Liver (tissue), 3 donors: ENCODE measurements around the gene DMD.

ENCODE experiments used
- ATF3 ChIP-seq: IDR thresholded peaks from 2 replicates; pipeline ENCODE4 v1.6.1; 2016; ENCODE audit warnings: antibody characterized with exemption
- CTCF ChIP-seq: fragments of 150-350 bp; IDR thresholded peaks from 2 replicates; pipeline ENCODE4 v1.5.1; 2017; ENCODE audit warnings: improper control_type of control experiment, low read depth, low read length; ENCODE audit not compliant: missing input control
- GABPA ChIP-seq, 2 donors: IDR thresholded peaks in 1 of 2; conservative IDR thresholded peaks in 1 of 2; 2 replicates each; pipeline ENCODE4 v1.6.1; 2016; ENCODE audit warnings: antibody characterized with exemption in 2 of 2, mild to moderate bottlenecking in 1 of 2, moderate library complexity in 1 of 2
- HNF4A ChIP-seq, 2 donors: conservative IDR thresholded peaks; 2 replicates each; pipeline ENCODE4 v1.6.1; 2016; ENCODE audit warnings: antibody characterized with exemption in 2 of 2, mild to moderate bottlenecking in 2 of 2
- JUND ChIP-seq, 2 donors: IDR thresholded peaks; 2 replicates each; pipeline ENCODE4 v1.6.1; 2016; ENCODE audit warnings: antibody characterized with exemption in 2 of 2
- MAX ChIP-seq: IDR thresholded peaks from 2 replicates; pipeline ENCODE4 v1.6.1; 2016; ENCODE audit warnings: antibody characterized with exemption
- NR2F2 ChIP-seq: IDR thresholded peaks from 2 replicates; pipeline ENCODE4 v1.6.1; 2016; ENCODE audit warnings: antibody characterized with exemption
- RAD21 ChIP-seq, 2 donors: IDR thresholded peaks; 2 replicates each; pipeline ENCODE4 v1.6.1; 2016; ENCODE audit warnings: antibody characterized with exemption in 2 of 2, mild to moderate bottlenecking in 2 of 2
- REST ChIP-seq: IDR thresholded peaks from 2 replicates; pipeline ENCODE4 v1.6.1; 2016; ENCODE audit warnings: antibody characterized with exemption, mild to moderate bottlenecking
- SP1 ChIP-seq: IDR thresholded peaks from 2 replicates; pipeline ENCODE4 v1.6.1; 2018; ENCODE audit warnings: antibody characterized with exemption, mild to moderate bottlenecking
- TAF1 ChIP-seq: conservative IDR thresholded peaks from 2 replicates; pipeline ENCODE4 v1.6.1; 2016; ENCODE audit warnings: antibody characterized with exemption, mild to moderate bottlenecking
- YY1 ChIP-seq: IDR thresholded peaks from 2 replicates; pipeline ENCODE4 v1.6.1; 2016; ENCODE audit warnings: antibody characterized with exemption, mild to moderate bottlenecking
- donor health status: healthy.
- donor health status: healthy.

- TF ChIP-seq NR2F2 = no peak
- TF ChIP-seq RAD21 (IDR thresholded peaks at IDR 0.05) = no peak
- TF ChIP-seq JUND (IDR thresholded peaks at IDR 0.05) = no peak
- TF ChIP-seq CTCF = no peak
- no peak for TF ChIP-seq YY1
- no peak for TF ChIP-seq MAX
- no peak for TF ChIP-seq HNF4A (conservative IDR thresholded peaks at IDR 0.05)
- TF ChIP-seq SP1 = no peak
- no peak for TF ChIP-seq ATF3
- no peak for TF ChIP-seq GABPA (IDR thresholded peaks at IDR 0.05 in 1 of 2, conservative IDR thresholded peaks at IDR 0.05 in 1 of 2)
- TF ChIP-seq REST = no peak
- TF ChIP-seq TAF1 = no peak
Observed at GRCh38 chrX:31323658-31324057, 1887.7 kb downstream of the DMD start.
